ENCODE data around the gene SS18L1. TPM values are rescaled to one million over a fixed set of nuclear protein-coding genes. Genes with fewer than 3 reads are reported as not detected.

SS18L1 gene
- total RNA-seq, 1 experiment from 2014 or later: 29.0 TPM

DNA sequence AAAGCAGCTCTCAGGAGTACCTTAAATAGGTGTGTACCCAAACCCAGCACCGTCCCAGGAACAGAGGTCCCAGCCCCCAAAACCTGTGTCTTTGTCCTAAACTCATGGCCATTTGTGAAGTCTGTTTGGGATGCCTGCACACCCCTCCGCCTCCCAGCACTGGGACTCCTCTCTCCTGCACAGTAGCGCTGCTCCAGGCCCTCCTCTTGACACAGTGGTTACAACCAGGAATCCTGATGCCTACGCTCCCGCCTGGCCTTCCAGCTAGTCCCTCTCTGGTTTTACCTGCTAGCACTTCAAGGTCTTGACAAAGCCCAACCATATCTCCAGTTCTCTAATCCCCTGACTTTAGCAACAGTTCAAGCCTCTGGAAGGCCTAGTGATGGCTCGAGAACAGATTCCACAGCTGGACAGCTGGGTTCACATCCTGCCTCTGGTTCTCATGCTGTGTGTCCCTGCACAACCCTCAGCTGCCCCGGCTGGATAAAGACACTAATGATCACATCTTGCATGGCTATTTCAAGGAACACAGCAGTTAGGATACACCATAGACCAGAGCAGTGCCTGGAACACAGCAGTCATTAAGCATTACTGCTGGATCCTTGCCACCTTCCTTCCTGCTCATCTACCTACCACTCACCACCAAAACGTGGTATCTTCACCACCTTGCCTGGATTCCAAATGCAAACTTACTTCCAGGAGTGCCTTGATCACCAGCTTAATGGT is 5.9 kb upstream of the SS18L1 start:
- Histone ChIP-seq H3F3A (ENCODE audit: insufficient read depth, low read depth) (peaks cover 62% of the 10 kb centered on the region), H3K9me2 (ENCODE audit: insufficient read depth) (no peaks in the 10 kb centered on the region), H2AFZ (no peak overlapping the region), H3K4me2 (no peak overlapping the region), H3K9me3 (ENCODE audit: insufficient read depth, low read depth) (no peaks in the 10 kb centered on the region), H3K36me3 (ENCODE audit: low read depth) (peaks cover 46% of the 10 kb centered on the region), H3K27ac (no peak overlapping the region), H3K79me2 (ENCODE audit: low read depth) (peaks cover 37% of the 10 kb centered on the region), H3K27me3 (ENCODE audit: insufficient read depth, low read depth) (no peaks in the 10 kb centered on the region), H3K4me1 (replicated peaks; ENCODE audit: insufficient read depth) (peaks cover 15% of the 10 kb centered on the region), H4K20me1 (ENCODE audit: insufficient read depth) (peaks cover 72% of the 10 kb centered on the region), H3K4me3 (no peak overlapping the region)
- no peak for TF ChIP-seq CTCF (conservative IDR thresholded peaks at IDR 0.05)
- no peak for TF ChIP-seq EZH2 (IDR thresholded peaks at IDR 0.05; ENCODE audit: low read depth)
- POLR2A ChIA-PET (ENCODE audit: unreplicated experiment): no interaction called here
- DNase-seq: no peak
- no TSS peak for BruUV-seq (replicated peaks)
- intact Hi-C loops (cut with micrococcal nuclease; ENCODE audit: unreplicated experiment): loop anchor here (1.0 to 5.0 kb wide), 3 partner anchors 75 to 270 kb away; partner anchors contain the start of gene CABLES2
- CTCF ChIA-PET: interaction anchor here (0.7 kb wide), 1 partner anchor 22 kb away, joined by 13 read pairs; no protein-coding TSS in a partner anchor

- peaks cover 60% of the 10 kb centered on the region for H3F3A ChIP-seq (ENCODE audit: insufficient read depth, low read depth)
- no peak overlapping the region for H3K4me3 ChIP-seq
- H3K79me2 ChIP-seq (ENCODE audit: low read depth): peaks cover 39% of the 10 kb centered on the region
- DNase-seq: no peak
- no peaks in the 10 kb centered on the region for H3K9me2 ChIP-seq (ENCODE audit: insufficient read depth)
- TF ChIP-seq CTCF (conservative IDR thresholded peaks at IDR 0.05): no peak
- no peak for TF ChIP-seq EZH2 (IDR thresholded peaks at IDR 0.05; ENCODE audit: low read depth)
- H3K36me3 ChIP-seq (ENCODE audit: low read depth): peaks cover 43% of the 10 kb centered on the region
- H3K4me1 ChIP-seq (replicated peaks; ENCODE audit: insufficient read depth): peaks cover 15% of the 10 kb centered on the region
- intact Hi-C loops (cut with micrococcal nuclease; ENCODE audit: unreplicated experiment): loop anchor here (5.0 kb wide), 2 partner anchors 76 to 269 kb away; partner anchors contain the start of gene CABLES2
- H2AFZ ChIP-seq: no peak overlapping the region
- ChIA-PET CTCF (interaction anchor here (0.6 to 0.7 kb wide), 2 partner anchors 14 to 22 kb away, joined by 13 to 23 read pairs; no protein-coding TSS in a partner anchor), POLR2A (ENCODE audit: unreplicated experiment) (no interaction called here)
- H3K4me2 ChIP-seq: no peak overlapping the region
- peaks cover 71% of the 10 kb centered on the region for H4K20me1 ChIP-seq (ENCODE audit: insufficient read depth)
- H3K9me3 ChIP-seq (ENCODE audit: insufficient read depth, low read depth): no peaks in the 10 kb centered on the region
- BruUV-seq (replicated peaks): no TSS peak
- no peaks in the 10 kb centered on the region for H3K27me3 ChIP-seq (ENCODE audit: insufficient read depth, low read depth)
- no peak overlapping the region for H3K27ac ChIP-seq
Measured at GRCh38 chr20:62138204-62138543, 5.4 kb upstream of the SS18L1 start.

DNA sequence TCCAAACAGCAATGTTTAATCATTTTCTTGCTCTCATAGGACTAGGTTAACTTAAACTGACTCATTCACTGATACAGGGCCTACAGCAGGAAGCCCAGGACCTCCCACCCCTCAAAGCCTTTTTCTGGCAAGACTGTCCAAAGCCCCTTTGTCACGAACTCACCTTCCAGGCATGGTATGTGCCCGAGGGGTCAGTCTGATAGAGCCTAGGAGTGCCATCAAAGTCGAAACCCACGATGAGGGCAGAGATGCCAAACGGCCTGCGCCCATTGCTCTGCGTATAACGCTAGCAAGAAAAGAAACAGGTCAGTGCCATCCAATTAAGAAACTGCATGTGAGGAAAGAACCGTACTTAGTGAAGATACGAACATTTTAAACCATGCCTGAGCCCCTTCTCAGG is 4.7 kb upstream of the SS18L1 start:
- Histone ChIP-seq H3F3A (ENCODE audit: insufficient read depth, low read depth) (peaks cover 59% of the 10 kb centered on the region), H3K27me3 (ENCODE audit: insufficient read depth, low read depth) (no peaks in the 10 kb centered on the region), H3K27ac (no peak overlapping the region), H3K4me2 (no peak overlapping the region), H3K9me3 (ENCODE audit: insufficient read depth, low read depth) (no peaks in the 10 kb centered on the region), H3K4me1 (replicated peaks; ENCODE audit: insufficient read depth) (peaks cover 15% of the 10 kb centered on the region), H3K79me2 (ENCODE audit: low read depth) (peaks cover 39% of the 10 kb centered on the region), H2AFZ (no peak overlapping the region), H4K20me1 (ENCODE audit: insufficient read depth) (peaks cover 68% of the 10 kb centered on the region), H3K4me3 (no peak overlapping the region), H3K36me3 (ENCODE audit: low read depth) (peaks cover 43% of the 10 kb centered on the region), H3K9me2 (ENCODE audit: insufficient read depth) (no peaks in the 10 kb centered on the region)
- intact Hi-C loops (cut with micrococcal nuclease; ENCODE audit: unreplicated experiment): loop anchor here (5.0 kb wide), 2 partner anchors 77 to 268 kb away; partner anchors contain the start of gene CABLES2
- no peak for DNase-seq
- ChIA-PET CTCF (interaction anchor here (0.6 kb wide), 1 partner anchor 13 kb away, joined by 23 read pairs; no protein-coding TSS in a partner anchor), POLR2A (ENCODE audit: unreplicated experiment) (interaction anchor here (0.6 kb wide), 1 partner anchor 127 kb away, joined by 4 read pairs; no protein-coding TSS in a partner anchor)
- BruUV-seq (replicated peaks): no TSS peak
- TF ChIP-seq CTCF (conservative IDR thresholded peaks at IDR 0.05) (no peak), EZH2 (IDR thresholded peaks at IDR 0.05; ENCODE audit: low read depth) (no peak)
